Measurements from ENCODE around the gene PAK4.
"Not testable (repeated sequence)": the region's sequence is repeated elsewhere in the genome, so short reads cannot be mapped to it uniquely, and the experiment has no call there.

PAK4 gene

GRCh38 chr19:39100500-39101166 is 25.0 kb upstream of the PAK4 start:
- no peak for DNase-seq

DNA sequence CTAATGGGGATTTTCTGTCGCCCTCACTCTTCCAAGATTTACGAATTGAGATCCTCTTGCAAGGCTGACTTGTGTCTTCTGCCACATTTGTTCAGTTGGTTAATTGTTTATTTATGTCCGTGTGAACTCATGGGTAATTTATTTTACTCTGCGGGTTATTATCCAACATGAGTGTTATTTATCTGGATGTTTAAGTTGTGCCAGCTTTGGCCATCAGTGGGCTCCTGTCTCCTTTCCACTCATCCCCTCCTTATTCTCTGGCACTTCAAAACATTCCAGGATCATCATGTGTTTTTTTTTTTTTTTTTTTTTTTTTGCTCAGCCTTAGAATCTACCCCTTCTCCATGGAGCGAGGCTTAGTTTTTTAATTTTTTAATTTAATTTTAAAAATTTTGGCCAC is 22.4 kb upstream of the PAK4 start:
- DNase-seq, result no peak

DNA sequence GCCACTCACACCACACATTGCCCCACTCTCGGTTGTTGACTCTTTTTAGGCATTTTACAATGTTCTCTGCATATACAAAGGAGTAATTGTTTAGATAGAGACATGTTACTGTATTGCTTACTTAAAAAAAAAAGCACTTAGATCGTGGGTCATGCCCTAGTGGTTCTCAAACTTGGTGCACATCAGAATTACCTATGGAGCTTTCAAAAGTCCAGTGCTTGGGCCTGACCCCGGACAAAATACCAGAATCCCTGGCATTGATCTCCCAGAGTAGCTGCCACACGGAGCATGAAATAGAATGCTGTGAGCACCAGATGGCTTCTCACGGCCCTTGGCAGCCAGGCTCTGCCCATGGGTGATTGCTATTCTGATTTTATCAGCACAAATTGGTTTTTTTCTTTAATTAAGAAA is 21.4 kb upstream of the PAK4 start:
- DNase-seq, result peak in 1 of 2 experiments; percentile 87

GRCh38 chr19:39106194-39106593 is 19.4 kb upstream of the PAK4 start:
- peak in 1 of 2 experiments; percentile 68 for DNase-seq

DNA sequence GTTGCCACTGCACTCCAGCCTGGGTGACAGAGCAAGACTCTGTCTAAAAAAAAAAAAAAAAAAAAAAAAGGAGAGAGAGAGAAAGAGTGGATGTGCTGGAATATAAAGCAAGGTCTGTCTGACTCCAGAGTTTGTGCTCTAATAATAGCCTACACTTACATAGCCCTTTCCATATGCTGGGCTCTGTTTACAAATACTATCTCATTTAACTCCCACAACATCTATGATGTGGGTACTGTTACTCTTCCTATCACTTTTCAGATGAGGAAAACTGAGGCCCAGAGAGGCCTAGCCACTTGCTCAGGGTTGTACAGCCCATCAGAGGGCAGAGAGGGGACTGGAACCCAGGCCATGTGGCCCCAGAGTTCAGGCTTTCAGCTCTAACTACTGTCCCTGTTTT is 15.9 kb upstream of the PAK4 start:
- DNase-seq, result no peak

DNA sequence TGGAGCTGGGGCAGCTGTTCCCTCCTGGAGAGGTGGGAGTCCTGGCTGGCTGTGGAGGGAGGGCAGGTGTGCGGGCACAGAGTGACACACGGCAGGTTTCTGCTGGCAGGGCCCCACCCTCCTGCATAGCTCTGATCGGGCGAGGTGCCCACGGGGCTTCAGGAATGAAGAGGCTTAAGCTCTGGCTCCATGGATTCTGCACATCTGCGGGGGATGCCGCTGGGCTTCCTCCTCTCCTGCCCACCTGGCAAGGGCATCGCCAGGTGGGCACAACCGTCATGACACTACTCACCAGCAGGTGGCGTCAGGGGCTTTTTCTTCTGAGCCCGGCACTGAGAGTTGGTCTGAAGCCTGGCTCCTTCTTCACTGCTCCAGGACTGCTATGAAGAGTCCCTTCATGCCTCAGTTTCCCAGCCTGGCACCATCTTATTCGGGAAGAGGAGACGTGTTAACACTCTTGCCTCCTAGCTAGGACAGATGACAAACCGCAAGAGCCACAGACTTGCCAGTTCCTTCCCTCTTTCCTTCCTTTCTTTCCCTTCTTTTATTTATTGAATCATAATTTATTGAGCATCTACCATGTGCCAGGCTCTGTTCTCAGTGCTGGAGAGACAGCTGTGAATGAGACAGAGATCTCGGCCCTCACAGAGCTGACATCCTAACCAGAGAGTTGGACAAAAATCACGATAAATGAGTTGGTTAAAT is 15.2 kb upstream of the PAK4 start:
- DNase-seq, result peak in 1 of 2 experiments; percentile 21

GRCh38 chr19:39111593-39112199 is 13.9 kb upstream of the PAK4 start:
- DNase-seq, result no peak

DNA sequence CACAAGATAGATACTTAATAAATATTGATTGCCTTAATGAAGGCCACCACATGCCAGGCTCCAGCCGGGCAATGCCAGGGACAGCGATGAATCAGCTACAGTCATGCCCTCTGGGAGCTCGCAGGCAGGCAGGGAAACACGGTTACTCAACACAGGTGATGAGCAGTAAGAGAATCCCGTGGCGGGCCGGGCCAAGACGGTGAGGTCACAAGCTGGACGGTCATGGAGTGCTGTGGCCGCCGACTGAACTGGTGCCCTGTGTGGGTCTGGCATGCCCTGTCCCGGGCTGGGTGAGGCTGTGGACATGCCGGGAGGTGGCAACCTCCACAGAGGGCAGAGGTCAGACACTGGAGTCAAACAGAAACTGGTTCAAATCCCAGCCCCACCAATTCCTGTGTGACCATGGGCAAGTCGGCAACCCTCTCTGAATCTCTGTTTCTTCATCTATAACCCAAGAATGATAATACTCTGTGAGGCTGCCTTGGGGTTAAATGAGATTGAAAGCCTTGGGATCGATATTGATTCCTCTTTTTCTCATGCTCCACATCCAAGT is 13.2 kb upstream of the PAK4 start:
- no peak for DNase-seq

DNA sequence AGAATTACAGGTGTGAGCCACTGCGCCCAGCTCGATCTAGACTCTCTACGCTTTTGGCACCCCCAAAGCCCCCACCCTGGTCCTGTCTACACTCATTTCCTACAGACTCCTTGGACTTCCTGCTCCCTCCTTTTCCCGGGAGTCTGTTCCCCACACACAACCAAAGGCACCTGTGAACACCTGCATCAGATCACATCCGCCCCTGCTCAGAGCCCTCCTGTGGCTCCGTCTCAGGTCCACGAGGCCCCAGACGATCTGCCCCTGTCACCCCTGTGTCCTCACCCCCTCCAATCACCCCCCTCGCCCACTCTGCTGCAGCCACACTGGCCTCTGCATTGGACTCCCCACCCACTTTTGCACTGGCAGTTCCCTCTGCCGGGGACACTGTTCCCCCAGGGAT is 12.4 kb upstream of the PAK4 start:
- DNase-seq, result no peak

DNA sequence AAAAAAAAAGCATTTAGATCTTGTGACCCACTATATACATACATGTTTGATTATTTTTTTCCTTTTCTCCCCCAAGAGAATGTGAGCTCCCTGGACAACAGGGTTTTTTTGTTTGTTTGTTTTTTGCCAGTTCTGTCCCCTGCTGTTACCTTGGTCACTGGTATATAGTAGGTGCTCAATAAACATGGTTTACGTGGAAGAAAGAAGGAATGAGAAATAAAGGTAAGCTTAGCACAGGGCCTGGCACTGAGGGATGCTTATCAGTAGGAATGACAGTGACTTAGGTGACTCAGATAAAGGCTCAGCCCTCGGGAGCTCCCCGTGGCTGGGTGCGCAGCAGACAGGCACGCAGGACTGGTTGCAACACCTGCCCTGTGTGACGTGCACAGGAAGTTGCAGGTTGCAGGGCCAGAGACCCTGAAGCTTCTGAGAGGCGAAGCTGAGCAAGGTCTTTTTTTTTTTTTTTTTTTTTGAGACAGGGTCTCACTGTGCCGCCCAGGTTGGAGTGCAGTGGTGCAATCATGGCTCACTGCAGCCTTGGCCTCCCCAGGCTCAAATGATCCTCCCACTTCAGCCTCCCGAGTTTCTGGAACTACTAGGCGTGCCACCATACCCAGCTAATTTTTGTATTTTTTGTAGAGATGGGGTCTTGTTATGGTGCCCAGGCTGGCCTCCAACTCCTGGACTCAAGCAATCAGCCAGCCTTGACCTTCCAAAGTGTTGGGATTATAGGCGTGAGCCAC is 10.3 kb upstream of the PAK4 start:
- no peak for DNase-seq

GRCh38 chr19:39117023-39117422 is 8.6 kb upstream of the PAK4 start:
- not testable (repeated sequence) for DNase-seq

DNA sequence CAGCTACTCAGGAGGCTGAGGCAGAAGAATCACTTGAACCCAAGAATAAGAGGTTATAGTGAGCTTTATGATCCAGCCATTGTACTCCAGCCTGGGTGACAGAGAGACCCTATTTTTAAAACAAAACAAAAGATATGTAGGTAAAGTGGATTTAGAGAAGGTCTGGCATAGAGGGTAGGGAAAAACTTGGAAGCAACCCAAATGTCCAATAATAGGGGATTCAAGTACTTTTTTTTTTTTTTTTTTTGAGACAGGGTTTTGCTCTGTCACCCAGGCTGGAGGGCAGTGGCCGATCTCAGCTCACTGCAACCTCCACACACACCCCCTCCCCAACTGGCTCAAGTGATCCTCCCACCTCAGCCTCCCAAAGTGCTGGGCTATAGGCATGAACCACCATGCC is 5.8 kb upstream of the PAK4 start:
- DNase-seq, result no peak

DNA sequence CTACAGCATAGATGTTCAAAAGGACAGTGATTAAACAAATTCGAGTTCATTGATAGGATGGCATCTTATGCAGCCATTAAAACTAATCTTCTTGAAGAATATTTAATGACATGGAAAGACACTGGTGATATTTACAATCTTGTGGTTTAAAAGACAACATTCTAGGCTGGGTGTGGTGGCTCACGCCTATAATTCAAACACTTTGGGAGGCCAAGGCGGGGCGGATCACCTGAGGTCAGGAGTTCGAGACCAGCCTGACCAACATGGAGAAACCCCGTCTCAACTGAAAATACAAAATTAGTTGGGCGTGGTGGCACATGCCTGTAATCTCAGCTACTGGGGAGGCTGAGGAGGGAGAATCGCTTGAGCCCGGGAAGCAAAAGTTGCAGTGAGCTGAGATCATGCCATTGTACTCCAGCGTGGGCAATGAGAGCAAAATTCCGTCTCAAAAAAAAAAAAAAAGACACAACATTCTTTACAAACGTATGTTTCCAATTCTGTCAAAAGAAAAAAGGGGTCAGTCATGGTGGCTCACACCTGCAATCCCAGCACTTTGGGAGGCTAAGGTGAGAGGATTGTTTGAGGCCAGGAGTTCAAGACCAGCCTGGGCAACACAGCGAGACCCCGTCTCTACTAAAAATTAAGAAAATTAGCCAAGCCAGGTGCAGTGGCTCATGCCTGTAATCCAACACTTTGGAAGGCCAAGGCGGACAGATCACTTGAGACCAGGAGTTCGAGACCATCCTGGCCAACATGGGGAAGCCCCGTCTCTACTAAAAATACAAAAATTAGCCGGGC is 2.5 kb upstream of the PAK4 start:
- DNase-seq, result no peak

GRCh38 chr19:39124136-39124764 is 1.3 kb upstream of the PAK4 start:
- DNase-seq, result no peak

- no peak for DNase-seq
Measured at GRCh38 chr19:39125199-39125553, 410 bp upstream of the PAK4 start.

- DNase-seq, result no peak
Measured at GRCh38 chr19:39126312-39127187, 964 bp downstream of the PAK4 start.

DNA sequence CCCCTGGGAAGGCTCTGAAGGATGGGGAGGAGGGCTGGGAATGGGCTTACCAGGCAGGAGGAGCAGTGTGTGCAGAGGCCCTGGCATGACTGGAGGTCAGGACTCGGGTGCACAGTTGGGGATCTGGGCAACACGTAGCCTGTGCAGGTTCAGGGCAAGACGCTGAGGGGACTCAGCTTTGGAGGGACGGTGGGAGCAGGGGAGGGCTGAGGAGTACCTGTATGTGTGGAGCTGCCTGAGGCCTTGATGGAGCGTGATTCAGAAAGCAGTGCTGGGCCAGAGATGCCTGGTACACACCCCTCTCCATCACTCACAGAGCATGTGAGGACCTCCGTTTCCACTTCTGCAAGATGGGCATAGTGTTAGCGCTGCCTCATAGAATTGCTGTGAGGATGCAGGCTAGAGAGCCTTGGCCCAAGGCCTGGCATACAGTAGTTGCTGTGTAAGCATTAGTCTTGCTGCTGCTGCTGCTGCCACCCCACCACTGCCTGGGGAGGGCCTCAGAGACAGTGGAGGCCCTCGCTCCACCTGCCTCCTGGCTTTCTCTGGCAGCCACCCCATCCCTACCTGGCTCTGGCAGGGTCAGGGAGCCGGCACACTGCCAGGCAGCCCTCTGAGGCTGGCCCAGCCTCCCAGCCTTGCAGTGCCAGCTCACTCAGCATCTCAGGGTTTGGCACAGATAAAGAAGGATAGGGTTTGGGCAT is 2.4 kb downstream of the PAK4 start:
- DNase-seq, result peak in 1 of 2 experiments; percentile 54

DNA sequence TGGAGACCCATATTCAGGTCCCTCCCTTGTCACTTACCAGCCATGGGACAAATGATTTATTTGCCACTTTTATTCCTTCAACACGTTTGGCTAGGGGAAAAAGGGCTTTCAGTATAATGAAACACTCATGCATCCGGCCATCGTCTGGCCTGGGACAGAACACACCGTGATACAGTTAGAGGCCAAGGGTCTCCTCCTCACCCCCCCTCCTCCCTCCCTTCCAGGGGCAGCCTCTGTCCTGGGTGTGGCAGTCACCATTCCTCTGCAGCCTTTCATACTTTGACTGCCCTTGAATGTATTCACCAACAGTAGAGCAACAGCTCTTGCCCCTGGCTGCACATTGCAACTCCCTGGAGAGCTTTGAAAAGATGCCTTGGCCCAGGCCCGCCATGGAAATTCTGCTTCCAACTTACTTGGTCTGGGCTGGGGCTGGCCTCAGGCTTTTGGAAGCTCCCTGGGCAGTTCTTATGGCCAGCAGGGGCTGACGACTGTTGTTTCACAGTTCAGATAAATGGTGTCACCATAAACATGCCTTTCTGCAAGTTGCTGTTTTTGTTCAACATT is 3.0 kb downstream of the PAK4 start:
- no peak for DNase-seq

- DNase-seq, result no peak
Measured at GRCh38 chr19:39129116-39129515, 3.5 kb downstream of the PAK4 start.

Measured in cerebellar nuclear complex (tissue), 1 donor.